ENCODE measurements around the gene ARPP19. TPM values are rescaled to one million over a fixed set of nuclear protein-coding genes. Genes with fewer than 3 reads are reported as not detected.
"Not testable (repeated sequence)": the region's sequence is repeated elsewhere in the genome, so short reads cannot be mapped to it uniquely, and the experiment has no call there.

The ARPP19 gene
- total RNA-seq, 1 donor from 2014 or later = 213 TPM

GRCh38 chr15:52579852-52580251, 11.0 kb upstream of the ARPP19 start:
- H3K4me1 Mint-ChIP-seq = peaks cover 10% of the 10 kb centered on the region
- no peak for DNase-seq (ENCODE audit: low read depth, low spot score)
- H3K36me3 Mint-ChIP-seq (ENCODE audit: low read depth) = peaks cover 5% of the 10 kb centered on the region
- TF ChIP-seq CTCF (conservative IDR thresholded peaks at IDR 0.05) = no peak
- H3K27ac Mint-ChIP-seq (ENCODE audit: unreplicated experiment) = peak overlapping the region; percentile 51
- no peak overlapping the region for H3K4me3 Mint-ChIP-seq
- H3K9me3 Mint-ChIP-seq = no peaks in the 10 kb centered on the region
- H3K27me3 Mint-ChIP-seq (ENCODE audit: low read depth) = no peaks in the 10 kb centered on the region

- peaks cover 10% of the 10 kb centered on the region for H3K4me1 Mint-ChIP-seq
- H3K9me3 Mint-ChIP-seq = no peaks in the 10 kb centered on the region
- DNase-seq (ENCODE audit: low read depth, low spot score) = no peak
- no peak for TF ChIP-seq CTCF (conservative IDR thresholded peaks at IDR 0.05)
- peaks cover 5% of the 10 kb centered on the region for H3K36me3 Mint-ChIP-seq (ENCODE audit: low read depth)
- no peaks in the 10 kb centered on the region for H3K27me3 Mint-ChIP-seq (ENCODE audit: low read depth)
- H3K27ac Mint-ChIP-seq (ENCODE audit: unreplicated experiment) = no peak overlapping the region
- no peak overlapping the region for H3K4me3 Mint-ChIP-seq
These were observed 7.9 kb upstream of the ARPP19 start for GRCh38 chr15:52576692-52577091.

GRCh38 chr15:52575573-52575972, 6.7 kb upstream of the ARPP19 start:
- not testable (repeated sequence) for H3K36me3 Mint-ChIP-seq (ENCODE audit: low read depth); DNase-seq (ENCODE audit: low read depth, low spot score); H3K27me3 Mint-ChIP-seq (ENCODE audit: low read depth); H3K9me3 Mint-ChIP-seq; H3K4me1 Mint-ChIP-seq; H3K4me3 Mint-ChIP-seq; H3K27ac Mint-ChIP-seq (ENCODE audit: unreplicated experiment)

- Mint-ChIP-seq H3K27me3 (ENCODE audit: low read depth) (no peaks in the 10 kb centered on the region), H3K36me3 (ENCODE audit: low read depth) (peaks cover 4% of the 10 kb centered on the region), H3K4me1 (peaks cover 7% of the 10 kb centered on the region), H3K27ac (ENCODE audit: unreplicated experiment) (no peak overlapping the region), H3K9me3 (no peaks in the 10 kb centered on the region), H3K4me3 (no peak overlapping the region)
- DNase-seq (ENCODE audit: low read depth, low spot score) = no peak
- no peak for TF ChIP-seq CTCF (conservative IDR thresholded peaks at IDR 0.05)
These were observed 6.2 kb upstream of the ARPP19 start for GRCh38 chr15:52575072-52575471.

GRCh38 chr15:52574623-52575022, 5.8 kb upstream of the ARPP19 start:
- H3K4me3 Mint-ChIP-seq; H3K4me1 Mint-ChIP-seq; DNase-seq (ENCODE audit: low read depth, low spot score); H3K36me3 Mint-ChIP-seq (ENCODE audit: low read depth); H3K27me3 Mint-ChIP-seq (ENCODE audit: low read depth); H3K9me3 Mint-ChIP-seq; H3K27ac Mint-ChIP-seq (ENCODE audit: unreplicated experiment): not testable (repeated sequence)

- DNase-seq (ENCODE audit: low read depth, low spot score) = no peak
- Mint-ChIP-seq H3K27ac (ENCODE audit: unreplicated experiment) (peak overlapping the region; percentile 99), H3K36me3 (ENCODE audit: low read depth) (no peaks in the 10 kb centered on the region), H3K4me3 (peak overlapping the region; percentile 93), H3K4me1 (peaks cover 41% of the 10 kb centered on the region), H3K9me3 (no peaks in the 10 kb centered on the region), H3K27me3 (ENCODE audit: low read depth) (no peaks in the 10 kb centered on the region)
- no peak for TF ChIP-seq CTCF (conservative IDR thresholded peaks at IDR 0.05)
These were observed 794 bp downstream of the ARPP19 start for GRCh38 chr15:52567871-52568600.
